Endometrial microvascular endothelial cells (primary cell): ENCODE measurements around the gene DBNL. TPM values are rescaled to one million over a fixed set of nuclear protein-coding genes. Genes with fewer than 3 reads are reported as not detected.
"Not testable (repeated sequence)": the region's sequence is repeated elsewhere in the genome, so short reads cannot be mapped to it uniquely, and the experiment has no call there.

Experiments
- in situ Hi-C: cut with HindIII; loops from 2 replicates; pipeline ENCODE4 v1.10.0; 2017; ENCODE audit warnings: low sequenced_read_pairs, low pct_unique_long_range_greater_than_20kb; ENCODE audit errors: inconsistent ontology term
- total RNA-seq: library from RNA; depleted of rRNA; stranded (reverse); fragments of >200 nt; gene quantifications from one replicate; pipeline ENCODE4 v1.2.3, GENCODE V29; 2015; ENCODE audit errors: inconsistent ontology term

DBNL gene
- total RNA-seq, 1 donor from 2014 or later = 199 TPM

- in situ Hi-C loops = not testable (repeated sequence)
Measured at GRCh38 chr7:44039800-44040492, 4.6 kb upstream of the DBNL start.

- in situ Hi-C loops = not testable (repeated sequence)
Measured at GRCh38 chr7:44040493-44040891, 4.0 kb upstream of the DBNL start.

GRCh38 chr7:44042221-44042620 lies 2.3 kb upstream of the DBNL start:
- in situ Hi-C loops = no loop called here

- in situ Hi-C loops = no loop called here
Measured at GRCh38 chr7:44043902-44044301, 600 bp upstream of the DBNL start.

GRCh38 chr7:44045226-44046014 lies 918 bp downstream of the DBNL start:
- in situ Hi-C loops = no loop called here

- in situ Hi-C loops = no loop called here
Measured at GRCh38 chr7:44046321-44047061, 2.0 kb downstream of the DBNL start.

GRCh38 chr7:44048031-44048795 lies 3.7 kb downstream of the DBNL start:
- in situ Hi-C loops = no loop called here

GRCh38 chr7:44050121-44050914 lies 5.8 kb downstream of the DBNL start:
- in situ Hi-C loops = no loop called here

- in situ Hi-C loops = no loop called here
Measured at GRCh38 chr7:44050915-44051560, 6.5 kb downstream of the DBNL start.

GRCh38 chr7:44051611-44052220 lies 7.2 kb downstream of the DBNL start:
- in situ Hi-C loops = no loop called here

GRCh38 chr7:44052771-44053365 lies 8.4 kb downstream of the DBNL start:
- in situ Hi-C loops = no loop called here

GRCh38 chr7:44056681-44057080 lies 12.2 kb downstream of the DBNL start:
- in situ Hi-C loops = no loop called here

- in situ Hi-C loops = no loop called here
Measured at GRCh38 chr7:44057181-44057848, 12.8 kb downstream of the DBNL start.

- in situ Hi-C loops = no loop called here
Measured at GRCh38 chr7:44057849-44058758, 13.6 kb downstream of the DBNL start.

- in situ Hi-C loops = no loop called here
Measured at GRCh38 chr7:44058759-44059218, 14.3 kb downstream of the DBNL start.
